ENCODE results near the gene CDCA8.
A peak's percentile ranks its signal among the peaks of the same experiment; 100 is the strongest.
"Not testable (repeated sequence)": the region's sequence is repeated elsewhere in the genome, so short reads cannot be mapped to it uniquely, and the experiment has no call there.

CDCA8 gene

DNA sequence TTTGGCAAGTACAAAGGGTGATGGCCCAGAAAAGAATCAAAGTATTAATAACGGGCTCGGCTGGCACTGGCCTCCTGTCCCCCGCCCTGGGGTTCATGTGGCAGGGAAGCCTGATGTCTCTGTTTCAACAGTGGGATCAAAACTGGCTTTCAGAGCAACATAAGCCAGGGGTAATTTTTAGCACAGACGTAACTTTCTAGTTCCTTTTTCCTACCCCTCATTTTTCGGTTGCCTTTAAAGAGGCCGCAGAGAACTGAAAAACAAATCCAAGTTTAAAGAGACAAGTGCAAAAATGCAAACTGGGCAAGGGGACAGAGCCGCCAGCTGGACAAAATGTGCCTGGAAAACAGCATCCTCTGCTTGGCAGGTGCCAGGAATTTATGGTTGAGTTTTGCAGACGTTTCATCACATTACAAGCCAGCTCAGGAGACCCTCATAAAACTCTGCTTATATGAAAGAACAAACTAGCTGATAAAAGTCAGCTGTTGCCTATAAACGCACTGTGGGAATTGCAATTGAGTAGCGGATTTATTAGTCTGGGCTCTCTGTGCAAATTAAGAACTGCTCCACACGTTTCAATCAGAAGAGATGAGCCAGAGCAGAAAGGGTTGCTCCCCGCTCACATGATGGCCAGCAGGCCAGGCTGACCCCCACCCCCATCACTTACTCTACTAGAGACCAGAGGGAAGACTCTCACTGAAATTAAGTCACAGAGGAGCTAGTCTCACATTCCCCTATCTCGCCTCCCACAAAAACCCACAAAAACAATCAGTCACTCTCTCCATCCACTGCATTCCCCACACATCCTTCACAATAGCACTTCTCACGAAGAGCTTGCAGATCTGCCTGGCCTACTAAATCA, 15.8 kb upstream of the CDCA8 start:
- no peak for DNase-seq

DNA sequence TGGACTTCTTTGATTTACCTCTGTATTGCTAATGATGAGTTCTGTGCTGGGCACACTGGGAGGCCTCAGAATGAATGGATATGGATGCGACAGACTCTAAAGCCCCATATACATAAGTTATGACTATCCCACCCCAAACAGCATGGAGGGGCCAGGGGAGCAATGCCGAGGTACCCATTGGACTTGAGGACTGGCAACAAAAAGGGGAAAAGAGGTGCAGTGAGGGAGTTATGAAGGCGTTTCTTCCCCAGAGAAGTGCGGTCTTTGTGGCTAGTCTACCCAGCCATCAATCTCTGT, 15.2 kb upstream of the CDCA8 start:
- DNase-seq = no peak

DNA sequence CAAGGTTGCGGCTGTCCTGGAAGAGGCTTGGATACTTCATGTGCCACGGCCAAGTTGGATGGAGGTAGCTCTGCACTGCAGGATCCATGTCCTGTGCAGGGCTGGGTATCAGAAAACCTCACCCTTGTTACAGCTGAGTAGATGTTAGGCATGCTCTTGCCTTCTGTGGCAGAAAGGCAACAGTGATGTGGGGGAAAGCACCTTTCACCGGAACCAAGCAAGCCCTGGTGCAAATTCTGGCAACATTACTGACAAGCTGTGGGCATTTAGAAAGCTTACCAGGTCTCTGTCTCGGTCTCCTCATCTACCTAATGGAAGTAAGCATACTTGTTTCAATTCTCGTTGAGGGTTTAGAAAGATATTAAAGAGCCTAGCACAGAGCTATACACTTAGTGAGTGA, 14.5 kb upstream of the CDCA8 start:
- DNase-seq = no peak

DNA sequence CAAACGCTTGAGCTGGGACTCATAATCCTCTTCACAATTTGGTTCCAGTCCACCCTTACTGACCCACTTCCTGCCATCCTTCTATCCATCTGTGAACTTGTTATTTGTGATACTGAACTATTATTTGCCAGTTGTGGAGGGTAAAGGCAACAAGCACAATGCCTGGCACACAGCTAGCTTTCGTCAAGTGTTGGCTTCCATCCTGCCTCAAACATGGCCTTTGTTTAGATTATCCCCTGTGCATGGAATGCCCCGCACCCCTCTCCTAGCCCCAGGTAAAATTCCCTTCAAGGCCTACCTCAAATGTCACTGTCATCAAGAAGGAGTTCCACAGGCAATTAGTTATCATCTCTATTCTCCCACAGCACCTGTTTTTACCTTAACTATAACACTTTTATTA, 11.4 kb upstream of the CDCA8 start:
- no peak for DNase-seq

DNA sequence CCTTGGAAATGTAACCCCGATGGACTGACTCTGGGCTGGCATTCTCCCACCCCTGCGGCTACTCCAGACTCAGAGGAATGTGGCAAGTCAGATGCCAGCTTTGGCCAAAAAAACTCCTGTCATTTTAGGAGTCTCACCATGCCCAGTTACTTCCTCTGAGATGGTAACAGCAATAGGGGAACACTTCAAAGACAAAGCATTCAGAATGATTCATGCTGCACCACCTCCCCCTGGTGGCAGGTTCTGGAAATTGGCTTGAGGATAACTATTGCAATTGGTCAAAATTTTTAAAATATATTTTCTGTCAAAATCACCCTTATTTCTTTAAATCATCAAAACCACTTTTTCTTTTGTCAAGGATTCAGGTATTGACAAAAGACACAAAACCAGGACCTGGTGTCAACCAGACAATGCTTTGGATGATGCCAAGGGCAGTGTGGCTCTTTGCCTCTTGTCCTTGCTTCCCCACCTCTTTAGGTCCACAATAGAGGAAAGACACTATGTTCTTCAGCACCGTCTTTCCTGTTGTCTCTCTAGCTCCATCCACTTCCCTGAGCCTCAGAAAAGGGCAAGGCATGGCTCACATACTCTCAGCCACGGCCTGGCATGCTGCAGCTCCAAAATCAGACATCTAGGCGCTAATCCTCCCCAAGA, 9.9 kb upstream of the CDCA8 start:
- DNase-seq = peak; percentile 68

DNA sequence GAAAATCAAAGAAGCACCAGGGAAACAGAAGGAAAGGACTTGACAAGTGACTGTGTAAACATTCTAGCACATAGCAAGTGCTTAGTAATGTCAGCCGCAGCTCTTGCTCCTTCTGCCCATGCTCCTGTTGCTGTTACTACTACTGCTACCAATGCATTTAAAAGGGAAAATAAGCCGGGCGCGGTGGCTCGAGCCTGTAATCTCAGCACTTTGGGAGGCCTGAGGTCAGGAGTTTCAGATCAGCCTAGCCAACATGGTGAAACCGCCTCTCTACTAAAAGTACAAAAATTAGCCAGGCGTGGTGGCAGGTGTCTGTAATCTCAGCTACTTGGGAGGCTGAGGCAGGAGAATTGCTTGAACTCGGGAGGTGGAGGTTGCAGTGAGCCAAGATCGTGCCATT, 8.1 kb upstream of the CDCA8 start:
- DNase-seq = not testable (repeated sequence)

DNA sequence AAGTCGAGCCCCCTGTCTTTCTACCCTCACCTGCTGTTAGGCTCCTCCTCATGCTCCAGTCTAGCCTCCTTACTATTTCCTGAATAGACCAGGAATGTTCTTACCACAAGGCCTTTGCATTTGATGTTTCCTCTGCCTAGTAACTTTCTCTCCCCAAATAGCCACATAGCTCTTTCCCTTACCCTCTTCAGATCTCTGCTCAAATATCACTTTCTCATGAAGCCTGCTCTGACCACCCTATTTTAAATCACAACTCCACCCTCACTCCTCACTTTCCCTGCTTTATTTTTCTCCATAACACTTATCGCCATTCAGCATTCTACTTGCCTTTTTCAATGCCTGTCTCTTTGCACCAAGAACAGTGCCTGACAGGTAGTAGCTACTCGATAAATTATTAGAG, 6.6 kb upstream of the CDCA8 start:
- DNase-seq = no peak

DNA sequence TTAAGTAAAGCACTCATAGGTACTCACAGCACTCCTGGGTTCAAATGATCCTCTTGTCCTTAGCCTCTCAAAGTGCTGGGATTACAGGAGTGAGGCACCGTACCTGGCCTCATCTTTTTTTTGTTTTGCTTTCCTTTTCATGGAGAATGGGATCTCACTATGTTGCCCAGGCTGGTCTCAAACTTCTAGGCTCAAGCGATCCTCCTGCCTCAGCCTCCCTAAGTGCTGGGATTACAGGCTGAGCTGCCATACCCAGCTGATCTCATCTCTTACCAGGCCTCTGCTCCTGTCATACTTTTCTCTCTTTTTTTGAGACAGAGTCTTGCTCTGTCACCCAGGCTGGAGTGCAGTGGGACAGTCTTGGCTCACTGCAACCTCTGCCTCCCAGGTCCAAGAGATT, 4.6 kb upstream of the CDCA8 start:
- DNase-seq = not testable (repeated sequence)

DNA sequence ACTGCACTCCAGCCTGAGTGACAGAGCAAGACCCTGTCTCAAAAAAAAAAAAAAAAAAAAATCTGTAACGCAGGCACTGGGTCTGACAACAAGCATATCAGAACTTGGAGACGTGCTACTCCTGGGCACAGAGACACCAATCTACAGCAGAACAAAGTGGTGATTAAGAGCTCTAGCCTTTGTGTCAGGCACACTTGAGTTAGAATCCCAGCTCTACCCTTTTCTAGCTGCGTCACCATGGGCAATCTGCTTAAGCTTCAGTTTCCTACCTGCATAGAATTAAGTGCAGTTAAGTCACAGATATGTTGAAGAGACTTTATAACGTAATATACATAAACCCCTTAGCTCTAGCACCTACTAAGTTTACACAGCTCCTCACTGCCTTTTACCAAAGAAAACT, 3.4 kb upstream of the CDCA8 start:
- DNase-seq = no peak

DNA sequence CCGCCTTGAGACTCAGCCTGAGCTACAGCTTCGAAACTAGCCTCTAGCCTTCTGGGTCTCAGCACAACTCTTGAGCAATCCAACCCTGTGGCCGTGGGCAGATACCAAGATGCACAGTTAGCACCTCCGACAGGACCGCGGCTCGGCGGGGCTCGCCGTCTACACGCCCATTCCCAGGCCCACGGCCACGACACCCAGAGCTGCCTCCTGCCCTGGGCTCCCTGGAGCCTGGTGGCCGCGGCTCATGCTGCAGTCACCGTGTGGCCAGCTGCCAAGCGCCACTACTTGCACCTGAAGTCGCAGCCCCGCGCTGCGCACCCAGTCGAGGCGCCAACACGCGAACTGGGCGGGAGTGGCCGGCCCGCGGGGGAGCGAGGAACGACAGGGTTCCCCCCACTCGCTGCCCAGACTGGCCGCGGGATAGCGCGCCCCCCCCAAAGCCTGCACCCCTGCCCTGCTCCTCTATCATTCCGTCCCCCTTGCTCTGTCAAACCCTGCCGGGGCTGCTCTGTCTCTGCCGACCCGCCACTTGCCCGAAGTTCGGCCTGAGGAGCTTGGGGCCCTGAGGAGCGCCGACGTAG, 729 bp upstream of the CDCA8 start:
- no peak for DNase-seq

DNA sequence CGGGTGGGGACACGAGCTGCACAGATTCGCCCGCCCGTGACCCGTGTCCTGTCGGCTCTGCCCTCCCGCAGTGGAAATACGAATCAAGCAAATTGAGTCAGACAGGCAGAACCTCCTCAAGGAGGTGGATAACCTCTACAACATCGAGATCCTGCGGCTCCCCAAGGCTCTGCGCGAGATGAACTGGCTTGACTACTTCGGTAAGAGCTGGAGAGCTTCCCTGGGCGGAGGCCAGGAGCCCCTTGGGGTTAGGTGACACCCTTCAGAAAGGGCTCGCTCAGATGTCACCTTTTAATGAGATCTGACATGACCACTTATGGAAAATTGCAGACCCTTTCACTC, 489 bp downstream of the CDCA8 start:
- DNase-seq = no peak

DNA sequence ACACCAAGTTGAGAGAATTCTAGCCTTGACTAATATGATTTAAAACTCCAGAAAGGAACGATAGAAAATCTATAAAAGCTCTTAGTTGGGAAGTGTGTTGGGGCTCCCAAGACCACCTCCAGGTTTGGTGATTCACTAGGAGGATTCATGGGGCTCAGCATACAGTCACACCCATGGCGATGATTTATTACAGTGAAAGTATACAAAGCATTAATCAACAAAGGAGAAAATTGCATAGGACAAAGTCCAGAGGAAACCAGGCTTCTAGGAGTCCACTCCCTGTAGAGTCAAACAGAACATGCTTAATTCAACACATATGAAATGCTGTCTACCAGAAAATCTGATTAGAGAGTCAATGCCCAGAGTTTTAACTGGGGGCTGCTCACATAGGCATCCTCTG, 4.8 kb downstream of the CDCA8 start:
- no peak for DNase-seq

DNA sequence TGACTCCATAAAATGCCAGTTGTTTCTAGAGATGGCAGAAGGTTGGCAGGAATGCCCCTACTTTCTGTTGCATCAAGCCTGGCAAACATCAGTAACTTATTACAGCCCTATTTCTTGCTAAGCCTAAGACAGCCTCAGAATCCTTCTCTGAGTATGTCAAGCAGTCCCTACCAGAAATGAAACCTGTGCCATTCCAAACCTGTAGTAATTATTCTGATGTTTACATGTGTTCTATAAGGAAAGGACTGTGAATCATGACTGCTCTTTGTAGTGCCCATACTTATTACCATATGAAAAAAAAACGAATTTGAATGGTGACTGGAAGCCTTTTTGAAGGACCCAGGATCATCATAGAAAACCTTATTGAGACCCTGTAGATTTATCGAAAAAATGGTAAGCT, 5.4 kb downstream of the CDCA8 start:
- DNase-seq = no peak

DNA sequence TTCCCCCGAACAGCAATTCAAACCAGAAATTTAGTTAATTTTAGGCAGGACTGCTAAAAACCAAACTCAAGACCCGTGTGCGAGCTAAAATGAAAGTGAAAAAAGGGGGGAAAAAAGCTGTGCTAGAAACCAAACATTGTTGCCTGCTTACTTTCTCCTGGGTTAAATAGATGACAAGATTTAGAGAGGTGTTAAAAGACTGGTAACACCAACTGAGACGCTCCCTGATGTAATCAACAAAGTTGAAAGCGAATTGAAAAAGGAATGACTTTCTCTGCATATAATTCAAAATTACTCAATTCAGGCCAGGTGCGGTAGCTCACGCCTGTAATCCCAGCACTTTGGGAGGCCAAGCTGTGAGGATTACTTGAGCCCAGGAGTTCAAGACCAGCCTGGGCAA, 6.8 kb downstream of the CDCA8 start:
- DNase-seq = no peak

DNA sequence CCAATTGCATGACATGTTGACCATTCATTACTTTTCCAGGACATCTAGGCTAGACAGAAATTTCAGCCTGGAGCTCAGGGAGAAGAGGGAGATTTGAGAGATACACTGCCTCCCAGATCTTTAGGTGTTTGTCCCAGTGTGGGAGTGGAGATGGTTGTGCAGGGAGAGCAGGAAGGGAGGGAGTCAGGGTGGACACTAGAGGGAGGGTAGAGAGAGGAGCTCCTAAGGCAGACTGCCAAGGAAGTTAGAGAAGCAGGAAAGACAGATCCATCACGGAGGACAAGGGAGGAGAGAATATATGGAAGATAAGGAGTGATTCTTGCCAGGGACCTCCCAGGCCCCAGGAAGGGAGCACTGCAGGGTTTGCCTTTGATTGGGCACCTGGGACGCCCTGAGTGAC, 8.7 kb downstream of the CDCA8 start:
- DNase-seq = no peak

DNA sequence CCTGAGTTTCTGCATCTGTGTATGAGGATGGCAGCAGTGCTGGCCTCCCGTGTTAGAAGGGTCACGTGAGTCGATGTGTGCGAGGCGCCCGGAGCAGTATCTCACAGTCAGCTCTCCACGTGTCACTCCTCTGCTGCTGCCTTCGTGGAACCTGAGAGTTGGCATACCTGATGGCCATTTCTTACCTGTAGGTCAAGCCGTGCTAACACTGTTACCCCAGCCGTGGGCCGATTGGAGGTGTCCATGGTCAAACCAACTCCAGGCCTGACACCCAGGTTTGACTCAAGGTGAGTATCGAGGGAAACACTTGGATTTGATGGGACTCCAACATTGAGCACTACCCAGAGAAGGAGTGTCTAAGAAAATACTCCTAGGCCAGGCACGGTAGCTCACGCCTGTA, 10.7 kb downstream of the CDCA8 start:
- no peak for DNase-seq

DNA sequence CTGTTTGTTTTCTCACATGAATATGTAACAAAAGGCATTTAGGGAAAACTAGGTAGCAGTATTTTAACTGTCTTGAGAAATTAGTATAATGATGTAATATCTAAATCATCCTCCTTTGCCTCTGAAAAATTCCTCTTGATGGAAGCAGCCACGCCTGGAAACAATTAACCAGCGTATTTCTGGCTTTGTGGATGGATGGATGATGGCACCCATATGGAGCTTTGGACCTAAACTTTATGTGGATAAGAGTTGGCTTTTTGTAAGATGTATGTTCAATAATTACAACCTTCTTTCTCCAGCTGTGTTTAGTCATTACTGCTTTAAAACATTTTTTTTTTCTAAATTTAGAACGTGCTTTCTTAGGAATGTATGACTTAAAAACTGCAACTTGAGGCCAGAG, 12.7 kb downstream of the CDCA8 start:
- no peak for DNase-seq

DNA sequence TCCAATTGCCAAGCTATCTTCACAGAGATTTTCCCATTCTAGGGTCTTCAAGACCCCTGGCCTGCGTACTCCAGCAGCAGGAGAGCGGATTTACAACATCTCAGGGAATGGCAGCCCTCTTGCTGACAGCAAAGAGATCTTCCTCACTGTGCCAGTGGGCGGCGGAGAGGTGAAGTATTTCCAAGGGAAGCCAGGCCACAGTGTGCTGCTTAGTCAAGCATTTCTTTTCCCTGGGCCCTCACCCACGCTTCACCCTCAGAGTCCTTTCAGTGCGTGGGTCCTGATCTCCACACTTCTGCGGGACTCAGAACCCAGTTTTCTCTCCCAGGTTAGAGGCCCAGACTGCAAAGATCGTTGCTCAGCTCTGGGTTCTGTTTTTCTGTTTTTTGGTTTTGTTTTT, 13.1 kb downstream of the CDCA8 start:
- no peak for DNase-seq

DNA sequence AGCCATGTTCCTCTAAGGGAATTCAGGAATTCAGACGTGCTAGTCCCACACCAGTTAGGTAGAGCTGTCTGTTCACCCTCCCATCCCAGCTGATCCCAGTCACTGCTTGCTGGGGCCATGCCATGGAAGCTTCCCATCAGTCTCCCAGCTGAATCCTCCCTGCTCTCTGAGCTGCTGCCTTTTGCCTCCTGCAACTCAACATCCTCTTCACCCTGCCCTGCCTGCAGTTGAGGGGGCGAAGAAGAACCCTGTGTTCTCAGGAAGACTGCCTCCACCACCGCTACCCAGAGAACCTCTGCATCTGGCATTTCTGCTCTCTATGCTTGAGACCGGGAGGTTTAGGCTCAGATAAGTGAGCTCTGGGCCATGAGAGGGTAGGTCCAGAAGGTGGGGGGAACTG, 16.2 kb downstream of the CDCA8 start:
- DNase-seq = no peak

DNA sequence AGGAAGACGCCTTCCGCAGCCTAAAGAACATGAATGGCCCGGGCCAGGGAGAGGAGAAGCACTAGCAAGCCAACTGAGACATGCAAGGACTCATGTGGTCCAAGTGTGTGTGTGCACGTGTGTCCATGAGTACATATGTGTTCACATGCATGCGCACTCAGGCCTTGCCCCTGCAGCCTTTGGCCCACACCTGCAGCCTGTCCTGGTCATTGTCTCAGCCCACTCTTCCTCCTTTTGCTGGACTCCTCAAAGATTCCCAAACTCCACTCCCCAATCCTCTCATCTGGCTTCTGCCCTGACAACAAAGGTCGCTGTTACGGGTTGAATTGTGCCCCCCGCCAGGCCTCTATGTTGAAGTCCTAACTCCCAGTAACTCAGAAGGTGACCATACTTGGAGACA, 21.9 kb downstream of the CDCA8 start:
- no peak for DNase-seq

DNA sequence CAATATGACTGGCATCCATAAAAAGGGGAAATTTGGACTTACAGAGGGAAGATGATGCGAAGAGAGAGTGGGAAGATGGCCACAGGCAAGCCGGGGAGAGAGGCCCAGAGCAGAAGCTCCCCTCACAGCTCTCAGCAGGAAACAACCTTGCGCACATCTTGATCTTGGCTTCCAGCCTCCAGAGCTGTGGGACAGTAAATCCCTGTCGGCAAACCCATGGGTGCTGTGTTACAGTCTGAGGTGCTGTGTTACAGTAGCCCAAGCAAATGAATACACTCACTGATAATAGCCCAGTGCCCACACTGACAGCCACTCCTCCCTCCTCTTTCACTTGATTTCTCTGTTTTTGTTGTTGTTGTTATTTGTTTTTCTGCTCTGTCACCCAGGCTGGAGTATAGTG, 22.4 kb downstream of the CDCA8 start:
- no peak for DNase-seq

DNA sequence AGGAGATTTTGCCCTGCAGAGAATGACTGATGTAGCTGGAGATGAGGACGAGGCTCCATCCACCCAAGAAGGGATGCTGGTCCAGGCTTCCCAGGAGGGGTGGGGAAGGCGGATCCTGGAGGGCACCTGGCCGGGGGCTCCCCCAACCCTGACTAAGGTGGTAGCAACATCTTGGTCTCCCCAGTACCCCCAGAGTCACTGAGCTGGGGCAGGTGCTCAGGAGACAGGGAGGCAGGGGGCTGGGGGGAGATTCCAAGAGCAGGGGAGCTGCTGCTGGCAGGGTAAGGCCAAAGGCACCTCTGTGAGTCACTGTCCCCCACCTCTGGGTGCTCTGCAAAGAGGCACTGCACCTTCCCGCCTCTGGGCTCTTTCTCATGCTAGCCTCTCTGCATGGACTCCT, 24.0 kb downstream of the CDCA8 start:
- no peak for DNase-seq

DNA sequence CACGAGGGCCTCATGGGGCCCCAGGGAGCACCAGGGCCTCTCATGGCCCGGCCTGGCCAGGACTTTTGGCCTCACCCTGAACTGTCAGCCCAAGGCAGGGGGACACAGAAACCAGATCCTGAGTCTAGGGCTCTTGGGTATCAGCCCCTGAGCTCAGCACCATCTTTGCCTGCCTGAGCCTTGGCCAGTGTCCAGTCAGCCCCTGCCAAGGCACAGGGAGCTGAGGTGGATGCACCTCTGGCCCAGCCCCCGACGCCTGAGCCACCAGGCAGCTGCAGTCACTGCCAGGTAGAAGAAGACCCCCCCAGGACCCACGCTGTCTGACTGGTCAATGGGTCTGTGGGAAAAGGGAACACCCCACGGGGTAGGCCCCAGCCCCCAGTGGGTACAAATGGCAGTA, 25.3 kb downstream of the CDCA8 start:
- DNase-seq = no peak

DNA sequence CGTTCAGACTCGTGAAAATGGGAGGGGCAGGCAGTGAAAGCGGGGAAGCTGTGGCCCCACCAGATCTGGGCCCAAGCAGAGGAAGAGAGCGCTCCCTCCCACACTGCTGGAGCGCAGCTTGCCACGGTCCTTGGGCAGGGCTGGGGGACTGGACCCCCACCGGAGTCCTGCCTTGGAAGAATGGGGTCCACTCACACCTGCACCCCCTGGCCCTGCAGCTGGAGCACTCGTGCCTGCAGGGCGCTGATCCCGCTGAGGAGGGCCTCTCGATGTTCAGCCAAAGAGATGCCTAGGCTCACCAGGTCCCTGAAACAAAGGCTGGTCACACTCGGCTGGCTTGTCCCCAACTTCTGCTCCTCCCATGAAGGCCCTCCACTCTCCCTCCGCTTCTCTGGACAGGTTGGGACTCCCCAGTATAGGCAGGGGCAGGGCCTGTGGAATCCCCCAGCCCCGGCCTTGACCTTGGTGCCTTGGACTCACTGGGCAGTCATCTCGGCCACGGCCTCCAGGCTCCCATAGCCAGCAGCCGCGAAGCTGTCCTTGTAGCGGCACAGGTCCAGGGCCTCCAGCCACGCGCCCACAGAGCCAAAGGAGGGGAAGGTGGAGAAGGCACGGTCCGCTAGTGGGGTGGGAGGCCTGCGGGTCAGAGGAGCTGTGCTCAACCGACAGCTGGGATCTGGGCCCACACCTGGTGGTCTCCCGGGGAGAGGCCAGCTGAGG, 26.0 kb downstream of the CDCA8 start:
- DNase-seq = no peak
